ENCODE data around the gene SLC5A9.

DNA sequence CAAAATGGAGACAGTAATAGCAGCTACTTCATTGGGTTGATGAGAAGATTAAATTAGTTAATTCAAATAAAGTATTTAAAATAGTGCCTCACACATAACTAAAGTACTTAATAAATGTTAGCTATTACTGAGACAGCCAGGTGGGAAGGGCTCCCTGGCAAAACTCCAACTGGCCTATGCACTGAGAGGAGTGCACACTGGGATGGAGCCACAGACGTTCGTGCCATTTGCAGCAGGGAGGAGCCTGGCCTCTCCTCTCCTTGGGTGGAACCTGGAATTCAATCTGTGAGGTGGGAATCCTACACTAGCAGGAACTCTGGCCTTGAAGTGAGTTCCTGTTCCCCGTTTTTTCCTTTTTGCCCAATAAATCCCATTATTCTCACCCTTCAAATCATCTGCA, 28.1 kb downstream of the SLC5A9 start:
- TF ChIP-seq, protein P1, sequence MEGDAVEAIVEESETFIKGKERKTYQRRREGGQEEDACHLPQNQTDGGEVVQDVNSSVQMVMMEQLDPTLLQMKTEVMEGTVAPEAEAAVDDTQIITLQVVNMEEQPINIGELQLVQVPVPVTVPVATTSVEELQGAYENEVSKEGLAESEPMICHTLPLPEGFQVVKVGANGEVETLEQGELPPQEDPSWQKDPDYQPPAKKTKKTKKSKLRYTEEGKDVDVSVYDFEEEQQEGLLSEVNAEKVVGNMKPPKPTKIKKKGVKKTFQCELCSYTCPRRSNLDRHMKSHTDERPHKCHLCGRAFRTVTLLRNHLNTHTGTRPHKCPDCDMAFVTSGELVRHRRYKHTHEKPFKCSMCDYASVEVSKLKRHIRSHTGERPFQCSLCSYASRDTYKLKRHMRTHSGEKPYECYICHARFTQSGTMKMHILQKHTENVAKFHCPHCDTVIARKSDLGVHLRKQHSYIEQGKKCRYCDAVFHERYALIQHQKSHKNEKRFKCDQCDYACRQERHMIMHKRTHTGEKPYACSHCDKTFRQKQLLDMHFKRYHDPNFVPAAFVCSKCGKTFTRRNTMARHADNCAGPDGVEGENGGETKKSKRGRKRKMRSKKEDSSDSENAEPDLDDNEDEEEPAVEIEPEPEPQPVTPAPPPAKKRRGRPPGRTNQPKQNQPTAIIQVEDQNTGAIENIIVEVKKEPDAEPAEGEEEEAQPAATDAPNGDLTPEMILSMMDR (IDR thresholded peaks at IDR 0.05 in 2 of 3, conservative IDR thresholded peaks at IDR 0.05 in 1 of 3; ENCODE audit: control insufficient read depth in 2 of 3, extremely low read depth in 1 of 3, insufficient read depth in 1 of 3, low read depth in 3 of 3, low read length in 3 of 3): no peak
- no peak for TF ChIP-seq POLR2A (IDR thresholded peaks at IDR 0.05; ENCODE audit: low read depth, low read length)
- TF ChIP-seq SMAD1 (IDR thresholded peaks at IDR 0.05; ENCODE audit: low read depth, partially characterized antibody): no peak
- TF ChIP-seq, protein P2, sequence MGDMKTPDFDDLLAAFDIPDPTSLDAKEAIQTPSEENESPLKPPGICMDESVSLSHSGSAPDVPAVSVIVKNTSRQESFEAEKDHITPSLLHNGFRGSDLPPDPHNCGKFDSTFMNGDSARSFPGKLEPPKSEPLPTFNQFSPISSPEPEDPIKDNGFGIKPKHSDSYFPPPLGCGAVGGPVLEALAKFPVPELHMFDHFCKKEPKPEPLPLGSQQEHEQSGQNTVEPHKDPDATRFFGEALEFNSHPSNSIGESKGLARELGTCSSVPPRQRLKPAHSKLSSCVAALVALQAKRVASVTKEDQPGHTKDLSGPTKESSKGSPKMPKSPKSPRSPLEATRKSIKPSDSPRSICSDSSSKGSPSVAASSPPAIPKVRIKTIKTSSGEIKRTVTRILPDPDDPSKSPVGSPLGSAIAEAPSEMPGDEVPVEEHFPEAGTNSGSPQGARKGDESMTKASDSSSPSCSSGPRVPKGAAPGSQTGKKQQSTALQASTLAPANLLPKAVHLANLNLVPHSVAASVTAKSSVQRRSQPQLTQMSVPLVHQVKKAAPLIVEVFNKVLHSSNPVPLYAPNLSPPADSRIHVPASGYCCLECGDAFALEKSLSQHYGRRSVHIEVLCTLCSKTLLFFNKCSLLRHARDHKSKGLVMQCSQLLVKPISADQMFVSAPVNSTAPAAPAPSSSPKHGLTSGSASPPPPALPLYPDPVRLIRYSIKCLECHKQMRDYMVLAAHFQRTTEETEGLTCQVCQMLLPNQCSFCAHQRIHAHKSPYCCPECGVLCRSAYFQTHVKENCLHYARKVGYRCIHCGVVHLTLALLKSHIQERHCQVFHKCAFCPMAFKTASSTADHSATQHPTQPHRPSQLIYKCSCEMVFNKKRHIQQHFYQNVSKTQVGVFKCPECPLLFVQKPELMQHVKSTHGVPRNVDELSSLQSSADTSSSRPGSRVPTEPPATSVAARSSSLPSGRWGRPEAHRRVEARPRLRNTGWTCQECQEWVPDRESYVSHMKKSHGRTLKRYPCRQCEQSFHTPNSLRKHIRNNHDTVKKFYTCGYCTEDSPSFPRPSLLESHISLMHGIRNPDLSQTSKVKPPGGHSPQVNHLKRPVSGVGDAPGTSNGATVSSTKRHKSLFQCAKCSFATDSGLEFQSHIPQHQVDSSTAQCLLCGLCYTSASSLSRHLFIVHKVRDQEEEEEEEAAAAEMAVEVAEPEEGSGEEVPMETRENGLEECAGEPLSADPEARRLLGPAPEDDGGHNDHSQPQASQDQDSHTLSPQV (IDR thresholded peaks at IDR 0.05): no peak
- no peak for TF ChIP-seq MYC (IDR thresholded peaks at IDR 0.05; ENCODE audit: insufficient read depth, insufficient read length, insufficient replicate concordance, low read length, severe bottlenecking)
- no peak for TF ChIP-seq NFYB (IDR thresholded peaks at IDR 0.05; ENCODE audit: insufficient read depth, low read depth, low read length)
- TF ChIP-seq, protein P3, sequence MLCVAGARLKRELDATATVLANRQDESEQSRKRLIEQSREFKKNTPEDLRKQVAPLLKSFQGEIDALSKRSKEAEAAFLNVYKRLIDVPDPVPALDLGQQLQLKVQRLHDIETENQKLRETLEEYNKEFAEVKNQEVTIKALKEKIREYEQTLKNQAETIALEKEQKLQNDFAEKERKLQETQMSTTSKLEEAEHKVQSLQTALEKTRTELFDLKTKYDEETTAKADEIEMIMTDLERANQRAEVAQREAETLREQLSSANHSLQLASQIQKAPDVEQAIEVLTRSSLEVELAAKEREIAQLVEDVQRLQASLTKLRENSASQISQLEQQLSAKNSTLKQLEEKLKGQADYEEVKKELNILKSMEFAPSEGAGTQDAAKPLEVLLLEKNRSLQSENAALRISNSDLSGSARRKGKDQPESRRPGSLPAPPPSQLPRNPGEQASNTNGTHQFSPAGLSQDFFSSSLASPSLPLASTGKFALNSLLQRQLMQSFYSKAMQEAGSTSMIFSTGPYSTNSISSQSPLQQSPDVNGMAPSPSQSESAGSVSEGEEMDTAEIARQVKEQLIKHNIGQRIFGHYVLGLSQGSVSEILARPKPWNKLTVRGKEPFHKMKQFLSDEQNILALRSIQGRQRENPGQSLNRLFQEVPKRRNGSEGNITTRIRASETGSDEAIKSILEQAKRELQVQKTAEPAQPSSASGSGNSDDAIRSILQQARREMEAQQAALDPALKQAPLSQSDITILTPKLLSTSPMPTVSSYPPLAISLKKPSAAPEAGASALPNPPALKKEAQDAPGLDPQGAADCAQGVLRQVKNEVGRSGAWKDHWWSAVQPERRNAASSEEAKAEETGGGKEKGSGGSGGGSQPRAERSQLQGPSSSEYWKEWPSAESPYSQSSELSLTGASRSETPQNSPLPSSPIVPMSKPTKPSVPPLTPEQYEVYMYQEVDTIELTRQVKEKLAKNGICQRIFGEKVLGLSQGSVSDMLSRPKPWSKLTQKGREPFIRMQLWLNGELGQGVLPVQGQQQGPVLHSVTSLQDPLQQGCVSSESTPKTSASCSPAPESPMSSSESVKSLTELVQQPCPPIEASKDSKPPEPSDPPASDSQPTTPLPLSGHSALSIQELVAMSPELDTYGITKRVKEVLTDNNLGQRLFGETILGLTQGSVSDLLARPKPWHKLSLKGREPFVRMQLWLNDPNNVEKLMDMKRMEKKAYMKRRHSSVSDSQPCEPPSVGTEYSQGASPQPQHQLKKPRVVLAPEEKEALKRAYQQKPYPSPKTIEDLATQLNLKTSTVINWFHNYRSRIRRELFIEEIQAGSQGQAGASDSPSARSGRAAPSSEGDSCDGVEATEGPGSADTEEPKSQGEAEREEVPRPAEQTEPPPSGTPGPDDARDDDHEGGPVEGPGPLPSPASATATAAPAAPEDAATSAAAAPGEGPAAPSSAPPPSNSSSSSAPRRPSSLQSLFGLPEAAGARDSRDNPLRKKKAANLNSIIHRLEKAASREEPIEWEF (IDR thresholded peaks at IDR 0.05; ENCODE audit: insufficient replicate concordance, low read depth, low read length): no peak
- TF ChIP-seq, protein P4, sequence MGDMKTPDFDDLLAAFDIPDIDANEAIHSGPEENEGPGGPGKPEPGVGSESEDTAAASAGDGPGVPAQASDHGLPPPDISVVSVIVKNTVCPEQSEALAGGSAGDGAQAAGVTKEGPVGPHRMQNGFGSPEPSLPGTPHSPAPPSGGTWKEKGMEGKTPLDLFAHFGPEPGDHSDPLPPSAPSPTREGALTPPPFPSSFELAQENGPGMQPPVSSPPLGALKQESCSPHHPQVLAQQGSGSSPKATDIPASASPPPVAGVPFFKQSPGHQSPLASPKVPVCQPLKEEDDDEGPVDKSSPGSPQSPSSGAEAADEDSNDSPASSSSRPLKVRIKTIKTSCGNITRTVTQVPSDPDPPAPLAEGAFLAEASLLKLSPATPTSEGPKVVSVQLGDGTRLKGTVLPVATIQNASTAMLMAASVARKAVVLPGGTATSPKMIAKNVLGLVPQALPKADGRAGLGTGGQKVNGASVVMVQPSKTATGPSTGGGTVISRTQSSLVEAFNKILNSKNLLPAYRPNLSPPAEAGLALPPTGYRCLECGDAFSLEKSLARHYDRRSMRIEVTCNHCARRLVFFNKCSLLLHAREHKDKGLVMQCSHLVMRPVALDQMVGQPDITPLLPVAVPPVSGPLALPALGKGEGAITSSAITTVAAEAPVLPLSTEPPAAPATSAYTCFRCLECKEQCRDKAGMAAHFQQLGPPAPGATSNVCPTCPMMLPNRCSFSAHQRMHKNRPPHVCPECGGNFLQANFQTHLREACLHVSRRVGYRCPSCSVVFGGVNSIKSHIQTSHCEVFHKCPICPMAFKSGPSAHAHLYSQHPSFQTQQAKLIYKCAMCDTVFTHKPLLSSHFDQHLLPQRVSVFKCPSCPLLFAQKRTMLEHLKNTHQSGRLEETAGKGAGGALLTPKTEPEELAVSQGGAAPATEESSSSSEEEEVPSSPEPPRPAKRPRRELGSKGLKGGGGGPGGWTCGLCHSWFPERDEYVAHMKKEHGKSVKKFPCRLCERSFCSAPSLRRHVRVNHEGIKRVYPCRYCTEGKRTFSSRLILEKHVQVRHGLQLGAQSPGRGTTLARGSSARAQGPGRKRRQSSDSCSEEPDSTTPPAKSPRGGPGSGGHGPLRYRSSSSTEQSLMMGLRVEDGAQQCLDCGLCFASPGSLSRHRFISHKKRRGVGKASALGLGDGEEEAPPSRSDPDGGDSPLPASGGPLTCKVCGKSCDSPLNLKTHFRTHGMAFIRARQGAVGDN (IDR thresholded peaks at IDR 0.05): no peak
